ENCODE results near the gene FBXW9.

GRCh38 chr19:12666265-12667048 lies 30.0 kb downstream of the FBXW9 start, which contains the start of the genes MAN2B1 and WDR83:
- TF ChIP-seq CTCF (conservative IDR thresholded peaks at IDR 0.05; ENCODE audit: low read depth in 2 of 2) (no peak), EZH2 (IDR thresholded peaks at IDR 0.05; ENCODE audit: low read depth, unreplicated experiment) (no peak), CREB1 (CRISPR knock-in tag; IDR thresholded peaks at IDR 0.05; ENCODE audit: low read depth) (no peak), EZH2phosphoT487 (IDR thresholded peaks at IDR 0.05; ENCODE audit: unreplicated experiment) (no peak)
- TF ChIP-seq, protein P1, sequence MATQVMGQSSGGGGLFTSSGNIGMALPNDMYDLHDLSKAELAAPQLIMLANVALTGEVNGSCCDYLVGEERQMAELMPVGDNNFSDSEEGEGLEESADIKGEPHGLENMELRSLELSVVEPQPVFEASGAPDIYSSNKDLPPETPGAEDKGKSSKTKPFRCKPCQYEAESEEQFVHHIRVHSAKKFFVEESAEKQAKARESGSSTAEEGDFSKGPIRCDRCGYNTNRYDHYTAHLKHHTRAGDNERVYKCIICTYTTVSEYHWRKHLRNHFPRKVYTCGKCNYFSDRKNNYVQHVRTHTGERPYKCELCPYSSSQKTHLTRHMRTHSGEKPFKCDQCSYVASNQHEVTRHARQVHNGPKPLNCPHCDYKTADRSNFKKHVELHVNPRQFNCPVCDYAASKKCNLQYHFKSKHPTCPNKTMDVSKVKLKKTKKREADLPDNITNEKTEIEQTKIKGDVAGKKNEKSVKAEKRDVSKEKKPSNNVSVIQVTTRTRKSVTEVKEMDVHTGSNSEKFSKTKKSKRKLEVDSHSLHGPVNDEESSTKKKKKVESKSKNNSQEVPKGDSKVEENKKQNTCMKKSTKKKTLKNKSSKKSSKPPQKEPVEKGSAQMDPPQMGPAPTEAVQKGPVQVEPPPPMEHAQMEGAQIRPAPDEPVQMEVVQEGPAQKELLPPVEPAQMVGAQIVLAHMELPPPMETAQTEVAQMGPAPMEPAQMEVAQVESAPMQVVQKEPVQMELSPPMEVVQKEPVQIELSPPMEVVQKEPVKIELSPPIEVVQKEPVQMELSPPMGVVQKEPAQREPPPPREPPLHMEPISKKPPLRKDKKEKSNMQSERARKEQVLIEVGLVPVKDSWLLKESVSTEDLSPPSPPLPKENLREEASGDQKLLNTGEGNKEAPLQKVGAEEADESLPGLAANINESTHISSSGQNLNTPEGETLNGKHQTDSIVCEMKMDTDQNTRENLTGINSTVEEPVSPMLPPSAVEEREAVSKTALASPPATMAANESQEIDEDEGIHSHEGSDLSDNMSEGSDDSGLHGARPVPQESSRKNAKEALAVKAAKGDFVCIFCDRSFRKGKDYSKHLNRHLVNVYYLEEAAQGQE (IDR thresholded peaks at IDR 0.05; ENCODE audit: unreplicated experiment): no peak
- TF ChIP-seq, protein P2, sequence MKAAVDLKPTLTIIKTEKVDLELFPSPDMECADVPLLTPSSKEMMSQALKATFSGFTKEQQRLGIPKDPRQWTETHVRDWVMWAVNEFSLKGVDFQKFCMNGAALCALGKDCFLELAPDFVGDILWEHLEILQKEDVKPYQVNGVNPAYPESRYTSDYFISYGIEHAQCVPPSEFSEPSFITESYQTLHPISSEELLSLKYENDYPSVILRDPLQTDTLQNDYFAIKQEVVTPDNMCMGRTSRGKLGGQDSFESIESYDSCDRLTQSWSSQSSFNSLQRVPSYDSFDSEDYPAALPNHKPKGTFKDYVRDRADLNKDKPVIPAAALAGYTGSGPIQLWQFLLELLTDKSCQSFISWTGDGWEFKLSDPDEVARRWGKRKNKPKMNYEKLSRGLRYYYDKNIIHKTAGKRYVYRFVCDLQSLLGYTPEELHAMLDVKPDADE (IDR thresholded peaks at IDR 0.05): no peak
